Tibial nerve (tissue), 3 donors: ENCODE measurements around the gene HDGFL2.

Experiments used
- CTCF ChIP-seq, 5 experiments: fragments of 200-600 bp in 3 of 5; fragments of 450-650 bp in 2 of 5; sonication (generic) in 3 of 5; IDR thresholded peaks; one replicate each; pipeline ENCODE4 v1.5.1; 2016 to 2019; ENCODE audit warnings: antibody characterized with exemption in 5 of 5, mild to moderate bottlenecking in 3 of 5, moderate library complexity in 2 of 5
- POLR2A ChIP-seq, 2 donors: fragments of 450-650 bp; IDR thresholded peaks; one replicate each; pipeline ENCODE4 v1.6.1; 2017; ENCODE audit warnings: antibody characterized with exemption in 2 of 2, mild to moderate bottlenecking in 2 of 2, moderate library complexity in 2 of 2

DNA sequence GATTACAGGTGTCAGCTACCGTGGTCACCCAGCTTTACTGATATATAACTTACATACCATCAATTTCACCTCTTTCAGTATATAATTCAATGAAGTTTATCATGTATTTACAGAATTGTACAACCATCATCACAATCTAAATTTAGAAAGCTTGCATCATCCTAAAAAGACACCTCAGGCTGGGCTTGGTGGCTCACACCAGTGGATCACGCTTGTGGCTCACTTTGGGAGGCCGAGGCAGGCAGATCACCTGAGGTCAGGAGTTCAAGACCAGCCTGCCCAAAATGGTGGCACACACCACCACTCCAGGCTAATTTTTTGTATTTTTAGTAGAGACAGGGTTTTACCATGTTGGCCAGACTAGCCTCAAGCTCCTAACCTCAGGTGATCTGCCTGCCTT, 4.3 kb upstream of the HDGFL2 start:
- TF ChIP-seq CTCF (IDR thresholded peaks at IDR 0.05), result no peak
- no peak for TF ChIP-seq POLR2A (IDR thresholded peaks at IDR 0.05)
